Dedifferentiated amniotic fluid mesenchymal stem cell (primary cell): ENCODE results near the gene SYTL2.
"Not testable (repeated sequence)": the region's sequence is repeated elsewhere in the genome, so short reads cannot be mapped to it uniquely, and the experiment has no call there.

ENCODE experiments used
- DNase-seq: peaks from one replicate; pipeline ENCODE4 v3.0.0-alpha.2; 2016; ENCODE audit errors: extremely low spot score

SYTL2 gene

DNA sequence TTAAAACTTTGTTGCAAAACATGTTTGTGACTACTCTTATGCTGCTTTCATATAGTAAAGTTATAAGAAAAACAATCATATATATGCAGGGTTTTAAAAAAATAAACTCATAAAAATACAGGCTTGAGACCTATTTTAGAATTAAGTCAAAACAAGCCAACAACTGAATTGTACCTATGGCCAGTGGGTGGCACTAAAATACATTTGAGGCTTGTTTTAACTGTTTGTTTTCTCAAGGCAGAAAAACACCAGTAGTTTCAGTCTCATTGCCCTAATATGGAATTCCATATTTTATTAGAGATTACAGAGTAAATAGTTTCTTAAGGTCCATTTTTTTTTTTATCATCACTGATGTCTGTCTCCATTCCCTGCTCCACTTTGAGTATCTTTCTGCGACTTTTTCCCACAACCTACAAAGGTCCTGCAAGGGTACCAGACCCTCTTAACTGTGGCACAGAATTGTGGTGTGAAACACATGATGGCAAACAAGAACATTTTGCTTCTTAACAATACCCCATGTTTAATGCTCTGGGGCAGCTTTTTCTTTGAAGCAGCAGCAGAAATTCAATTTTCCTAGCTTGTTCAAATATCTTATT lies 116.5 kb downstream of the SYTL2 start:
- DNase-seq, result peak; percentile 51

DNA sequence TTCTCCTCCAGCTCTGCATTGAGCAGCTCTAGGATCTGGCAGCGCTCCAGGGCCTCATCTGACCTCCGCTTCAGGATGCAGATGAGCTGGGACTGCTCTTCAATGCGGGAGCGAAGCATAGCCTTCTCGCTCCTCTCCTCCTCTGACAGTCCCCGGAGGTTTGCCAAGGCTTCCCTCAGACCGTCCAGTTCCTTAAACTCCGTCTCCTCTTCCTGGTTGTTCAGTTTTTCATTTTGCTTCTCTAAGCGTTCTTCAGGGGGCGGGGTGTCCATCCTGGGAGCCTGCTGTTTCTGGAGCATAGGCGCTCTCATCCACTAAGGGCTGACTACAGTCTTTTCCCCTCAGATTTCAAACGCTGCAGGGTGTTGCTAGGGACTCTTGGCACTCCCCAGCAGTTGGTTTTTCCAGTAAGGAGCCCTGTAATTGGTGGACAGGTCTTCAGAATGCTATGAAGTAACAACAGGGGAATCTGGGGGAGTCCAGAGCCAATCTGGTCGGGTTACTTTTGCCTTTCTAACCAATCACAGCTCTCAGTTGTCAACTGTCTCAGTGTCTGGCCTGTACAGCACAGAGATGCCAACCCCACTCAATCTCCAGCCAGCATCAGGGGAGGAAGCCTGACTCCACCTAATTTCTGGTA lies 125.0 kb downstream of the SYTL2 start, which contains the start of gene CCDC89:
Gene CCDC89, minus strand, starts transcription at position 376 of the 640 bp plus-strand sequence. Its CDS starts 65 bp downstream, at position 311.
- no peak for DNase-seq

DNA sequence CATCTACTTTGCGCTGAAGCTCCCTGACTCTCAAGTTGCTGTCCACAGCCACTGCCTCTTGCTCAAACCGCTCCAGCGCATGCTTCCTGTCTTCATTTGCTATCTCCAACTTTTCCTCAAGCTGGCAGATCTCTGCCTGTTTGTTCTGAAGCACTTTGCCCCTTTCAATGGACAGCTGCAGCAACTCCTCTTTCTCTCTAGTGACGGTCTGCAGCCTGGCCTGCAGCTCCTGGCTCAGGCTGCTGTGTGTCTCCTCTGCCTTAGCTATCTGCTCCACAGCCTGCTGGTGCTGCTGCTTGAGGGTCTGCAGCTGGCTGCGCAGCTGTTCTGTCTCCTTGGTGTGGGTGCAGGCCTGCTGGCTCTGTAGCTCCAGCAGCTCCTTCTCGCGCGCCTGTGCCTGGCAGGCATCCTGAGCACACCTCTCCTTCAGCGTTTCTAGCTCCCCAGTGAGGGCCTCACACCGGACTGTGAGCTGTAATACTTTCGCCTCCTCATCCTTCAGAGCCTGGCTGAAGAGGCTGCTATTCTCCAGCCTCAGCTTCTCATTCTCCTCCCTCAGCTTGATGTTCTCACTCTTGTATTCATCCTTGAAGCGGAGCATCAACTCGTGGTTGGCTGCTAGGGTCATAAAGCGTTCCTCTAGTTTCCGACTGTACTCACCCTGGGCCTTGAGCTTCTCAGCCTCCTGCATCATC lies 125.7 kb downstream of the SYTL2 start:
- no peak for DNase-seq

DNA sequence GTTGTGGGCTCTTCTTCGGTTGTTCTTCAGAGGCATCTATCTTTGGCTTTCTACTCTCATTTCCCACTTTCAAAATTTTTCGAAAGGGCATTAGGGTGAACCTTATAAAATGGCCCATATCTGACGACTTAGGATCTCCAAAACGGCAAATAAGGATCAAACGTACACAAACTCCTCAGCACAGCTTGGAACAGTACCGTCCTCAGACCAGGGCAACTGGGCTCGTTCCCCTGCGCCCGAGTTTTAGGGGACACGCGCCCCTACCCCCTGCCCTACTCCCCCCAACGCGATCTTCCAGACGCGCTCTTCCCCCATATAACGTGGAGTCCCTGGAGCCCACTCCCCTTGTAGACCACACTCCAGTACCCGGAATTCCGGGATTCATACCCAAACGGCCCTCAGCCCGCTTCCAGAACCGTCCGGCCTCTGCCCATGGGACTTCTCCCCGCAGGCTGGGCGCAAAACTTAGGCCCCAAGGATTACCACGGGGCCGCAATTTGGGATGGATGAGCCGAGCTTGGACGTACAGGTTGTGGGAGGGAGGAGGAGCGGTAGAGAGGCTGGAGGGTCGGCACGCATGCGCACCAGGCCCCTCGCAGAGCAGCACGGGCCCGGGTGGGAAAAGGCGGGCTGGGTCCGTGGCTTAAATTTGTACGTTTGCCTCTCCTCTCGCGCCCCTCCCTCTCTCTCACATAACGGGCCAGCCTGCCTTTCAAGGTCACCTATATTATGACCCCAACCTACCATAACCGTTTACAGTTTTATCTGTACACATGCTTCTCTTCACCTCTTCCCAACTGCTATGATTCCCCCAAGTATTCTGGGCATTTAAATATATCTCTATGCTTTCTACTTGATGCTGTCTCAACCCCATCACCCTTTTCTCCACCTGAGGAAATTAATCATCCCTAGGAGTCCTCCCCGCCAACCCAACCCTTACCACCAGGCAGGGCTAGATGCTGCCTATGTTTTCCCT lies 128.3 kb downstream of the SYTL2 start:
- no peak for DNase-seq

DNA sequence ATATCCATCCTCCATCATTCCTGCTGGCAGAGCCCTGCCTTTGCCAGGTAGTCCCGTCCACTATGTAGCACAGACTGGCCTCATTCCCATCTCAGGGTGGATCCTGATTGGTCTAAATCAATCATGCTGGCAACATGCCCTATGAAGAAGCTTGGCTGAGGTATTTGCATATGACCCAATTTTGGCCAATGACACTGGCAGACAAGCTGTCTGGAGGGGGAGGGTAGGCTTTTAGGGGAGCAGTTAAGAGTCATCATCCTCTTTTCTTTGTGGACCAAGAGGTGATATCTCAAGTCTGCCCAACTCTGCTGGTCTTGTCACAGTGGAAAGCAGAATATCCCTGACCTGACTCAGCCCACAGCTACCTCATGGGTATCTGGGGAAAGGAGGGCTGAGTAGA lies 130.0 kb downstream of the SYTL2 start:
- DNase-seq, result no peak

DNA sequence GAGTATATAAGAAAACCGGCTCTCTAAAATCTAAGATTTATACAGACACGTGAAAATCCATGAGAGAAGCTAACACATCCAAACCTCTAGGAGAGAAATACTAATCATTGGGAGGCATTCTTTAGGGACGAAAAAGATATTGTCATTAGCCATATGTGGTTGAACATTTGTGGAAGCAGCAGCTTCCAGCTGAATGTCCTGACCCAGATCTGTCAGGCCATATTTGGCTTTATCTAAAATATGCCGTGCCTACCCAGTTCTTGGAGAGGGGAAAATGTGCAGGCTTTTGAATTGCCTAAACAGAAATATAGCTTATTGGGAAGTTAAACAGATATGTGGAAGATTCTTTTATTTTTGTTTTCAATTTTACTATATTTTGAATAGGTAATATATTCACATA lies 131.4 kb downstream of the SYTL2 start:
- no peak for DNase-seq

DNA sequence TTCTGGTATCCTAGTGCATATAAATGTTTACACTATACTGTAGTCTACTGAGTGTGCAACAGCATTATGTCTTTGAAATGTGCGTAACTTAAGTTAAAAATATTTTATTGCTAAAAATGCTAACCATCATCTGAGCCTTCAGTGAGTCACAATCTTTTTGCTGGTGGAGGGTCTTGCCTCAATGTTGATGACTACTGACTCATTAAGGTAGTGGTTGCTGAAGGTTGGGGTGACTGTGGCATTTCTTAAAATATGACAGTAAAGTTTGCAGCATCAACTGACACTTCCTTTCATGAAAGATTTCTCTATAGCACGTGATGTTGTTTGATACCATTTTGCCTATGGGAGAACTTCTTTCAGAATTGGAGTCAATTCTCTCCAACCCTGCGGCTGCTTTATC lies 137.5 kb downstream of the SYTL2 start:
- no peak for DNase-seq

DNA sequence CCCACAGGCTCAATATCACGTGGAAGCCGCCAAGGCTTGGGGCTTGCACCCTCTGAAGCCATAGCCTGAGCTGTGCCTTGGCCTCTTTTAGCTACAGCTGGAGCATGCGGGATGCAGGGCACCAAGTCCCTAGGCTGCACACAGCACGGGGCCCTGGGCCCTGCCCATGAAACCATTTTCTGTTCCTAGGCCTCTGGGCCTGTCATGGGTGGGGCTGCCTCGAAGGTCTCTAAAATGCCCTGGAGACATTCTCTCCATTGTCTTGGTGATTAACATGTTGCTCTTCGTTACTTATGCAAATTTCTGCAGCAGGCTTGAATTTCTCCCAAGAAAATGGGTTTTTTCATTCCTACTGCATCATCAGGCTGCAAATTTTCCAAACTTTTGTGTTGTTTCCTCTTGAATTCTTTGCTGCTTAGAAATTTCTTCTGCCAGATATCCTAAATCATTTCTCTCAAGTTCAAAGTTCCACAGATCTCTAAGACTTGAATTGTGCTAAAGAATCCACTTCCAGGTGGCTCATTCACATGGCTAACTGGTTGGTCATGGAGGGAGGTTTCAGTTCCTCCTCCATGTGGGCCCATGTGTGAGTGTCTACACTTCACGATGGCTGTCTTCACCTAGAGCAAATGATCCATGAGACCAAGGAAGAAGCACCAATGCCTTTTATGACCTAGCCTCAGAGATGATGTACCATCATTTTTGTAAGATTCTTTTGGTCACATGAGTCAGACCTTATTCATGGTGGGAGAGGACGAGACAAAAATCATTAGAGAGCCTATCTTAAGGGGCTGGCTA lies 138.6 kb downstream of the SYTL2 start:
- DNase-seq, result no peak

DNA sequence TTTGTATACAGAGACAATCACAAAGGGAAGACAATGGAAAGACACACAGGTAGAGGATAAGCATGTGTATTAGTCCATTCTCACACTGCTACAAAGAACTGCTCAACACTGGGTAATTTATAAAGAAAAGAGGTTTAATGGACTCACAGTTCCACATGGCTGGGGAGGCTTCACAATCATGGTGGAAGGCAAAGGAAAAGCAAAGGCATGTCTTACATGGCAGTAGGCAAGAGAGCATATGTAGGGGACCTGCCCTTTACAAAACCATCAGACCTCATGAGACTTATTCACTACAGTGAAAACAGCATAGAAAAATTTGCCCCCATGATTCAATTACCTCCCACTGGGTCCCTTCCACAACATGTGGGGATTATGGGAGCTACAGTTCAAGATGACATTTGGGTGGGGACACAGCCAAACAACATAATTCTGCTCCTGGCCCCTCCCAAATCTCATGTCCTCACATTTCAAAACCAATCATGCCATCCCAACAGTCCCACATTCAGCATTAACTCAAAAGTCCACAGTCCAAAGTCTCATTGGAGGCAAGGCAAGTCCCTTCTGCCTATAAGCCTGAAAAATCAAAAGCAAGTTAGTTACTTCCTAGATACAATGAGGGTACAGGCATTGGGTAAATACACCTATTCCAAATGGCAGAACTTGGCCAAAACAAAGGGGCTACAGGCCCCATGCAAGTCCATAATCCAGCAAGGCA lies 139.8 kb downstream of the SYTL2 start:
- DNase-seq, result not testable (repeated sequence)

DNA sequence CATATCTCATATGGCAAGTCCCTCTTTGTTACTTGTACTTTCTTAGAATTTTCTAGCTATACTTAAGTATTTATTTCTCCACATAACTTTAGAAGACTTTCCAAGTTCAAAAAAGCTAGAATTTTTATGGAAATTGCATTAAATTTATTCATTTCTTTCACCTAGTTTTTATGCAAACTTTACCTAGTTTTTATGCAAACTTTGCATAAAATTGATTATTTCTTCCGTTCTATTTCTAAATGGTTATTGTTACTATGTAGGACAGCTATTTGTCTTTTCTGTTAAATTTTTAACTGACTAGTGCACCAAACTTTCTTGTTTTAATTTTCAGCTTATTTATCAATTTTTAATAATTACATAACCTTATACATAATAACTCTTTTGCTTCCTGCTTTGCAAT lies 142.8 kb downstream of the SYTL2 start:
- DNase-seq, result no peak

DNA sequence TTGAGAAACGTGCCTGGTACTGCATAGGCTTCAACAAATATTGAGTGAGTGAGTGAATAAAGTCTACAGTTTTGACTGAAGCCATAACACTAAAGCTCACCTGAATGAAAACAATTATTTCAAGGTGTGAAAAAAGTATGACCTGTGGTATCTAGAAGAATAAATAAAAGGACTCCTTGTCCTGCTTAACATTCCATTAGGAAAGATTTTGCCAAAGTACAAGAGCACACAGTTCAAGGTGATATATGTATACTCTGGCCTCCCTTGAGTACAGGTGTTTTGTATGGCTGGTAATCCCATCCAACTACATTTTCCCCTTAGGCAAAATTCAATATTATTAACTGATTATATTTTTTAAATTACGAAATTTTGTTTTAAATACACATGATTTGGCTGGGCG lies 144.3 kb downstream of the SYTL2 start:
- DNase-seq, result no peak

DNA sequence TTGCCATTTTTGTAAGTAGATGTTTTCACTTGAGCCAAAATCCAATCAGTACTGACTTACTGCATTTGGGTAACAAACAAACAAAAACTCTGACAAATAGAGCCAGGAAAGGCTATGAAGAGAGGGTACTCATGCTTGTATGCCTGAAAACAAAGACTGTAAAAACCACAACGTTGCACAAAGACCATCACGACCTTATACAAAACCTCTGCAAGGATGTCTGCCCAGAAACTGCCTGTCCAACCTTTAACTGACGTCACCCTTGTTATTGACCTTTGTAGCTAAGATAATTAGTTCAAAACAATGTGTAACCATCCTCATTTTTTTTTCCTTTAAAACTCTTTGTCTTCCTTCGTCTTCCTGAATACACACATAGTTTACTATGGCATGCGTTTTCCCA lies 145.2 kb downstream of the SYTL2 start:
- DNase-seq, result no peak

DNA sequence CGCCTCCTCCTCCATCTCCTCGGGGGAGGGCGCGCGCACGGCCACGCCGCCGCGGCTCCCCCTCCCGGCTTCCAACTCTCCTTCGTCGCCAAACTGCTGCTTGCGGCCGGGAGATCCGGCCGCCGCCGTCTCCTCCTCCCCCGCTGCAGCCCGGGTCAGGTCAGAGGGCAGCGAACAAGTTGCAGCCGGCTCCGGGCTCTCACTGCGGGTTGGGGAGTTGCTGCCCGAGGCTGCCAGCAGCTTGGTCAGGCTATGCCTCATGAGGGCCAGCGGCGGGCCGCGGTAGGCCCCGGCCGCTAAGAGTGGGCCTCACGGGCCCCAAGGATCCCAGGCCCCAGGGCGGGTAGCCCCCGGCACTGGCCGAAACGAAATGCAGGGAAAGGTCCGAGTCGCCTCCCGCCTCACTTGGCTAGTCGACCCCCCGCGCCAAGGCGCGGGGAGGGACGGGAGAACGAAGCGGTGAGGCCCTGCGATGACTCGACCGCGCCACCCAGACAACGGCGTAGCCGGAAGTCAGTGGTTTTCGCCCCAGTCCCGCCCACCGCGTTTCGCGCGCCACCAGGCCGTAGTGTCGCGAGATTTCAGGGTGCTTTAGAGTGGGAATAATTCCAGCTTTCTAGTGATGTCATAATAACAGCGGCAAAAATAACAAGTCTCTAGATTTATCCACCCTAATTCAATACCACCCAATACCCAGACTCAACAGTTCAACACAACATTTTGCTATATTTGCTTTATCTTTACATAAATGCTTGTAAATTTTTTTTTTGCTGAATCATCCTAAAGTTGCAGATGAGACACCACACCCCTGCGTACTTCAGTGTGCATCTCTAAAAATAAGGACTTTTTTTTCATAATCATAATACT lies 146.1 kb downstream of the SYTL2 start, which contains the start of gene CREBZF:
Gene CREBZF, minus strand, starts transcription at position 515 of the 867 bp plus-strand sequence. Its CDS starts 254 bp downstream, at position 261.
- peak; percentile 96 for DNase-seq

DNA sequence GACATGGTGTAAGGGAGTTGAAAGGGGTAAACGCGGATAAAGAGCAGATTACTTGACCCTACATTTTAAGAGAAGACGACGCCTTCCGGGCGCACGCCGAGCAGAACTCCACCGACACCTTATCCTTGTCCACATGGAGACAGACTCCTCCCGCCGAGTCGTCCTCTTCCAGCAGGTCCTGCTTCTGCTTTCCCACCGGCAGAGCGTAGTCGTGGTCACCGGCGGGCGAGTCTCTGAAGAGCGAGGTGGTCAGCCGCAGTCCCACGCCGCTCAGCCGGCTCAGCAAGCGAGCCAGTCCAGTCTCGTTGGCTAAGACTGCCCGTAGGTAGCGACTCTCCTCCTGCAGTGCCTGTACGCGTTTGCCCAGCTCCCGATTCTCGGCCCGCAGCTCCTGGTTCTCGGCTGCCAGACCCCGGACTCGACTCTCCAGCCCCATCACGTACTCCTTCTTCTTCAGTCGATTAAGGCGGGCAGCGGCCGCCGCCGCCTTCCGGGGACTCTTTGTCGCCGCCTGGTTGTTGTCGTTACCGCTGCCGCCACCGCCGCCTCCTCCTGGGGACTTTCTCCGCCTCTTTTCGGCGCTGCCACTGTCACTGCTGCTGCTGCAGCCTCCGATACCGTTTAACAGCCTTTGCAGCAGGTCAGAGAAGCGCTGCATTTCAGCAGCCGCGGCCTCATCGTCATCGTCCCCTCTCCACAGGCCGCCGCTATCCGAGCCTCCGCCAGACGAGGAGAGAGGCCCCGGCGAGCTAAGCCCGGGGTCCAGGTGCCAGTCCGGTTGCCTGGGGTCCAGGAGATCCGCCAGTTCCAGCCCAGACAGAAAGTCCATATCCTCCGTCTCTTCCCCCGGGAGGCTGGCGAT lies 147.0 kb downstream of the SYTL2 start:
- DNase-seq, result peak; percentile 37

DNA sequence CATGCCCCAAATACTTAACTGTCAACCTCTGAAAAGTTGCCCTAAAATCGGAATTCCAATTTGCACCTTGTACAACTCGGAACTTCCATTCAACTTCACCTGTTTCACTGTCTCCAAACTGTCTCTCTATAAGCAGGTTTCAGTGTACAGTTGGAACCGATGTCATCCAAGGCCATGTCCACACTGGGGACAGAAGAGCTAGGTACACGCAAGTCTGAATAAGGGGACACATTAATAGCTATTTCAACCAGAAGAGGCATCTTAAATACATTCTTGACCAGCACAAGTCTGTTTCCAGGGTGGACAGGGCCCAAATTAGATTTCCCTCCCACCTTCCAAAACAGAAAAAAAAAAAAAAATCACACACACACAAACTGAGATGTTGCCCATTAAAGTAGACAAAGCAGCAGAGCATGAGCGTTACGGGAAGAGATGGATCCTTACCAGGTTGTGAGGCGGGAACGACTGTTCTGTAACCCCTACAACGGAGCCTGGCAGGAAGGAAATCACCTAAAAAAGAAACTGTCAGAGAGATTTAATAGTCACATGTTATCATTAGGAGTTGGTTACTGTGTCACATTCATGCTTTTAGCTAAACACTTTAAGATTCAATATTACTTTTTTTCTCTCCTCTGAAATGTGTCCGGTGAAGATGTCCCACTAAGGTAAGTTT lies 147.7 kb downstream of the SYTL2 start:
- DNase-seq, result no peak

DNA sequence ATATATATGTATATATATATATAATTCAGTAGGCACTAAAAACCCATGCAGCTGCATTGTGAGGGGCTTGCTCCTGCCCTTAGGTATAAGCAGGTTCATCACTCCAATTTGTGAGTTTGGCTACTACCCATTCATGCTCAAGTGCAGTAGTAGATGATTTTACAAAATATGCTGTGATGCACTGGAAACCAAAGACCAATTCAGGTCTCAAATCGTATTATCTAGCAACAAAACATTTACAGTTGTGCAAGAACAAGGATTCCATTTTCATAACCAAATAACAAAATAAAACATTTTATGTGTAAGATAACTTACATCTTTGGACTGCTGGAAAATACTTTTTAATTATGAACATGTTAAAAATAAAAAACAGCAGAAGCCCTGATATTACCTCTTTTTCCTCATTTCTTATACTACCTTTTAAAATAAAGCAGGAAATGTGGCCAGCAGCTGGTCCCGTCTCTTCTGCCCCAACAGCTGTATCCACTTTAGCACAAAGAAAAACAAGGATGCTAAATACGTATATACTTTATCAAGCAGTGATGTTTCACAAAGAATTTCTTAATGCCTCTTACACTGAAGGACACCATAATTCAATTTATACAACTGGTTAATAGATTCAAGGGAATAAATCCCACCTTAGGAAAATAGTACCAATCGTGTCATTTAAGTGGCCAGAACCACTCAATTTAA lies 148.8 kb downstream of the SYTL2 start:
- DNase-seq, result no peak

DNA sequence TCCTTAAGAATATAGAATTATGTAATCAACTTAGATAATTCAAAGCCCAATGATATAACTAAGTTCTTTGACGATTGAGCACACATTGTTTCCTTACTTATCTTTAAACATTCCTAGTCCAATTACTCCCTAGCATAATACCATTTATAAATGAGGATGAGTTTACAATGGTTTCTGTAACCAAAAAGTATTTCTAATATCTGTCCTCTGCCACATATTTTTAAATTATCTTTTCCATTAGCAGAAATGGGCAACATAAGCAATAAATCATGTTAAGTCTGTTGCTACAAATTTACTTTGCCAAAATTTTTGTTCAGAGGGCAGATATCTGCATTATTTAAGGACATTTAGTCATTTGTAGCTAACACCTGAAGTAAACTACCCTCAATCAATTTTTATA lies 152.8 kb downstream of the SYTL2 start:
- no peak for DNase-seq
